ENCODE results near the gene SLC28A1. TPM values are rescaled to one million over a fixed set of nuclear protein-coding genes. Genes with fewer than 3 reads are reported as not detected.

Gene SLC28A1
- total and polyA plus RNA-seq, 4 donors = 0.09 to 39.7 (median 18.3) TPM

- no peak for TF ChIP-seq REST (IDR thresholded peaks at IDR 0.05)
- TF ChIP-seq FOXA1 (IDR thresholded peaks at IDR 0.05) = no peak
- no peak for TF ChIP-seq EGR1 (IDR thresholded peaks at IDR 0.05; ENCODE audit: low read depth in 2 of 2)
- TF ChIP-seq HNF4G (IDR thresholded peaks at IDR 0.05) = no peak
- TF ChIP-seq TAF1 (conservative IDR thresholded peaks at IDR 0.05) = no peak
- no peak for TF ChIP-seq GABPA (IDR thresholded peaks at IDR 0.05 in 1 of 2, conservative IDR thresholded peaks at IDR 0.05 in 1 of 2)
These were observed 70.8 kb downstream of the SLC28A1 start (continued) for GRCh38 chr15:84955089-84955848.

DNA sequence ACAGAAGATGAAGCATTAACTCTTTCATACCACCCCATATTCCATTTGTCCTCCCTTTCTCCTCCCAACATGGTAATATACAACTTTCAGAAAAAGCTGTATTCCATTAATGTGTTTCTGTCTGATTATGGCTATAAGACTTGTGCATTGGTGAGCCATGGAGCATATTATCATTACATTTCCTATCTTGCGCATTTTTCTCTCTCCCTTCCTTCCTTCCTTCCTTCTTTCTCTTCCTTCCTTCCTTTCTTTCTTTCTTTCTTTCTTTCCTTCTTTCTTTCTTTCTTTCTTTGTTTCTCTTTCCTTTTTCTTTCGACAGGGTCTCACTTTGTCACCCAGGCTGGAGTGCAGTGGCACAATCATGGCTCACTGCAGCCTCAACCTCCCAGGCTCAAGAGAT is 71.7 kb downstream of the SLC28A1 start:
- Histone ChIP-seq H3K27ac (ENCODE audit: low read depth in 1 of 2, low read length in 2 of 2) (no peak overlapping the region), H3K36me3 (ENCODE audit: control insufficient read depth in 4 of 4, insufficient read depth in 3 of 4, low read depth in 1 of 4, low read length in 3 of 4) (no peaks in the 10 kb centered on the region), H3K4me3 (ENCODE audit: low read depth in 1 of 3, low read length in 3 of 3) (no peak overlapping the region), H3K27me3 (ENCODE audit: control insufficient read depth in 4 of 4, insufficient read depth in 4 of 4, low read length in 3 of 4) (no peaks in the 10 kb centered on the region), H3K9me3 (ENCODE audit: control insufficient read depth in 4 of 4, low read length in 3 of 4) (no peaks in the 10 kb centered on the region), H3K9ac (ENCODE audit: low read depth in 1 of 2, low read length in 2 of 2) (no peak overlapping the region), H3K4me1 (ENCODE audit: control insufficient read depth in 4 of 4, insufficient read depth in 4 of 4, low read length in 3 of 4) (peaks cover 0 to 4% (median 0%) of the 10 kb centered on the region in 4 donors)
- no peak for DNase-seq (ENCODE audit: low spot score)
- WGBS = 82% methylated on average over 2 of the region's 2 CpGs
- TF ChIP-seq FOXA1 (IDR thresholded peaks at IDR 0.05) (no peak), HNF4G (IDR thresholded peaks at IDR 0.05) (no peak), SP1 (IDR thresholded peaks at IDR 0.05) (no peak), GABPA (IDR thresholded peaks at IDR 0.05 in 1 of 2, conservative IDR thresholded peaks at IDR 0.05 in 1 of 2) (no peak), EGR1 (IDR thresholded peaks at IDR 0.05; ENCODE audit: low read depth in 2 of 2) (no peak), ZBTB33 (IDR thresholded peaks at IDR 0.05) (no peak), REST (IDR thresholded peaks at IDR 0.05) (no peak), NR2F2 (IDR thresholded peaks at IDR 0.05) (no peak), TAF1 (conservative IDR thresholded peaks at IDR 0.05) (no peak), HNF4A (conservative IDR thresholded peaks at IDR 0.05) (no peak), JUND (IDR thresholded peaks at IDR 0.05) (no peak)
- TF ChIP-seq, protein P1, sequence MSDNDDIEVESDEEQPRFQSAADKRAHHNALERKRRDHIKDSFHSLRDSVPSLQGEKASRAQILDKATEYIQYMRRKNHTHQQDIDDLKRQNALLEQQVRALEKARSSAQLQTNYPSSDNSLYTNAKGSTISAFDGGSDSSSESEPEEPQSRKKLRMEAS (IDR thresholded peaks at IDR 0.05) = no peak
